Coronary artery (tissue), 2 donors: Measurements from ENCODE around the gene ARSI.

Experiments
- DNase-seq: peaks from one replicate; pipeline ENCODE4 v3.0.0-alpha.2; 2017; ENCODE audit warnings: low spot score
- H3K27ac ChIP-seq, 2 donors: fragments of 200-600 bp; sonication (generic); one replicate each; pipeline ENCODE4 v1.5.1; 2016 to 2019
- H3K4me3 ChIP-seq: fragments of 200-600 bp; sonication (generic); 2 replicates; pipeline ENCODE4 v1.5.1; 2016; ENCODE audit warnings: mild to moderate bottlenecking, moderate library complexity
- TF ChIP-seq, protein P1 (sequence below): fragments of 200-600 bp; sonication (generic); IDR thresholded peaks from one replicate; pipeline ENCODE4 v1.5.1; 2019; ENCODE audit warnings: antibody characterized with exemption

The ARSI gene

DNA sequence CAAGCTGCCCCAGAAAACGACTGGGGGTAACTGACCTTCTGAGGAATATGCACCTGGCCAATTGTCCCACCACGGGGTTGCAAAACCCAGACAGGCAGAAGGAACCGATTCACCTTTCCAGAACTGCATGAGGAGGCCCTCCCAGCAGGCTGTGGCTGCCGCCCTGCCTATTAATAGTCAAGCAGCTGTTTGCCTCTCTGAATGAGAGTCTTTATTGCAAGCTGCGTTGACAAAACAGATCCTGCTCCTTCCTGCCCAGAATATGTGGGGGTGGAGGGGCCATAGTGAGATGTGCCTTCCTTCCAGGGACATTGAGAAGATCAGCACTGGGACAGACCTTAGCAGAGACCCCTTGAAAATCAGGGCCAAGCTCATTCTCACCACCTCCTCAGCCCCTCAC, 36.5 kb upstream of the ARSI start:
- DNase-seq = no peak
- H3K4me3 ChIP-seq = no peak overlapping the region
- H3K27ac ChIP-seq = no peak overlapping the region
- TF ChIP-seq, protein P1, sequence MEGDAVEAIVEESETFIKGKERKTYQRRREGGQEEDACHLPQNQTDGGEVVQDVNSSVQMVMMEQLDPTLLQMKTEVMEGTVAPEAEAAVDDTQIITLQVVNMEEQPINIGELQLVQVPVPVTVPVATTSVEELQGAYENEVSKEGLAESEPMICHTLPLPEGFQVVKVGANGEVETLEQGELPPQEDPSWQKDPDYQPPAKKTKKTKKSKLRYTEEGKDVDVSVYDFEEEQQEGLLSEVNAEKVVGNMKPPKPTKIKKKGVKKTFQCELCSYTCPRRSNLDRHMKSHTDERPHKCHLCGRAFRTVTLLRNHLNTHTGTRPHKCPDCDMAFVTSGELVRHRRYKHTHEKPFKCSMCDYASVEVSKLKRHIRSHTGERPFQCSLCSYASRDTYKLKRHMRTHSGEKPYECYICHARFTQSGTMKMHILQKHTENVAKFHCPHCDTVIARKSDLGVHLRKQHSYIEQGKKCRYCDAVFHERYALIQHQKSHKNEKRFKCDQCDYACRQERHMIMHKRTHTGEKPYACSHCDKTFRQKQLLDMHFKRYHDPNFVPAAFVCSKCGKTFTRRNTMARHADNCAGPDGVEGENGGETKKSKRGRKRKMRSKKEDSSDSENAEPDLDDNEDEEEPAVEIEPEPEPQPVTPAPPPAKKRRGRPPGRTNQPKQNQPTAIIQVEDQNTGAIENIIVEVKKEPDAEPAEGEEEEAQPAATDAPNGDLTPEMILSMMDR = no peak

DNA sequence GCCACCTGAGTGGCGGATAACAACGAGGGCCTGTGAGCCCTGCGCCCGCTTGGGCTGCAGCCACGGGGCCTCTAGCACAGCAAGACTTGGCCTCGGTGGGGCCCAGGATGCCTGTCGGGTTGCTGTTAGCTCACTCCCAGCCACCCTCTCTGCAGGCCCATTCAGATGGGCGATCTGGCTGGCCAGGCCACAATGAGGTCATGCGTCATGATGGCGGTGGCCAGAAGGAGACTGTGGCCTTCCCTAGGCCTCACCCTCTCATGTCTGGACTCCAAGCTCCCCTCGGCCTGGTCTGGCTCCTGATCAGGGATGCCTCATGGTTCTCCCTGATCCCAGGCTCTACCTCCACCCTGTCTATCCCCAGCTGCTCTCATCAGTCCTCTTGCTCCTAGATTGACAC, 35.8 kb upstream of the ARSI start:
- H3K27ac ChIP-seq = no peak overlapping the region
- TF ChIP-seq, protein P1 = no peak
- DNase-seq = no peak
- no peak overlapping the region for H3K4me3 ChIP-seq

DNA sequence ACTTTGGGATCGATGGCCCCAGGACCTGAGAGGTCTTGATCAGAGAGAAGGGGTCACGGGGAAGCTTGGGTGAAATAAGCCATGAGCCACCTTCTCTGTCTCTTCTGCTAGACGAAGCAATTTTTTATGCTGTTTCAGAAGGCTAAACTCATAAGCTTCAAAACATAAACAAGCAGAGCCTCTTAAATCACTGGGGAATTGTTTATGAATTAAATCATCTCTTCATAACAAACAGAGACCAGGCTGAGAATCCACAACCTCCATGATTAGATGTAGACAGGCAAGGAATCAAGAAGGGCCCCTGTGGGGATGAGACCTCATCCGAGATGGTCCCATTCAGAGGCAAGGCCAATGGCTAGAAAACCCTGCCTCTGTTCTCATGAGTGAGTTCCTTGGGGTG, 33.1 kb upstream of the ARSI start:
- DNase-seq = no peak
- TF ChIP-seq, protein P1 = no peak
- H3K27ac ChIP-seq = no peak overlapping the region
- H3K4me3 ChIP-seq = no peak overlapping the region

DNA sequence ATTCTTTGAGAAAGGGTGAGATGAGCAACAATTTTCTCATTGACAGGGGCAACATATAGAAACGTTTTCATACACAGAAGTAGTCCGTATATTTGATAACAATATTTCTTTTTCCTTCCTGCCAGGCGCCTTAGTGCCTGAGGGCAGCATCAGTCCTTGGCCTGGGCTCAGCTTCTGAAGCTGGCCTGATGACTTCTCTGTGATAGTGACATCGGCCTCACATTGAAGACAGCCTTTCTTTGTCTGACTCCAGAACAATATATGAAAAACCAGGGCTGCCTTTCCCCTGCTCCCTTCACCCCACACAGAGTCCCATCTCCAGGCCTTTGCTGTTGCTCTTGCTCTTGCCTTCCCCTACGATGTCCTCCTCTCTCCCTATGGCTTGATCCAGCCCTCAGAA, 30.7 kb upstream of the ARSI start:
- no peak for DNase-seq
- Histone ChIP-seq H3K27ac (no peak overlapping the region), H3K4me3 (no peak overlapping the region)
- TF ChIP-seq, protein P1 = no peak

DNA sequence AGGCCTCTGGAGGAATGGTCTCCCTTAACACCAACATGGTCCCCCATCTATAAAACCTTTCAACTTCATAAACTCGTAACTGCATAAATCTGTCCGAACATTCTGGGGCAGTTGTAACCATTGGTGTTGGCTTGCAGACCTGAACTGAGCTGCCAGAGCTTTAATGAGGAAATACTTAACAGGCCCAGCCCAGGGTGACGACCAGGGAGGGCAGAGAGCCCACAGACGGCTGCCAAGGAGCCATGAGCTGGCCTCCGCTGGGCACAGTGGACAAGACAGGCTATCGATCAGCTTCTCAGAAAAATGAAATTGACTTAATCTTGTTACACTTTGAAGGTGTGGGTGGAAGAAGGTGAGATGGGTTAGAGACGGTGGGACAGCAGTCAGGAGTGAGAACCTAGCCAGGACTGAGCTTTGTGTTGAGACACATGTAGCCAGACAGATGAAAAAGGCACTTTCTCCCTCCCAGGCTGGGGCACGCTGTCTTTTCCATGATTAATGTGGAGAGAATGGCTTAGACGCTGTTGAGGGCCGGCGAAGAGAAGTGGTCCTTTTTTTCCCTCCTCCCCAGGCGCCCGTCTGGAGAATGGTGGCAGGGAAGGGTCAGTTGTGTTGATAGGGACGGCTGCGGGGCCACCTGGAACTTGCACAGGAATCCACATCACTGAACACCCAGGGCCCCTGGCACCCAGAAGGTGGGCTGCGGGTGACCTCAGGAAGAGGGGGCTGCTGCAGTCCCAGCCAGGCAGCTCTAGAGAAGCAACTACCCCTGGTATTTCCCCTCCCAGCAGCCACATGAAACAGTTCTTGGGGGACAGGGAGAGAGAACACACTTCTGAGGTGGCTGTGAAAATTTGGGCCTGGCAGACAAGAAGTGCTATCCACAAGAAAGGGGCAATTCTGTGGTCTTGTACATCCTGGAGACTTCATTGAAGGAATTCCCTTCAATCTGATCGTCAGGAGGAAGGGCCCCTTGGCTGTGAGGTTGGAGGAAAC, 27.5 kb upstream of the ARSI start:
- DNase-seq = no peak
- Histone ChIP-seq H3K4me3 (no peak overlapping the region), H3K27ac (no peak overlapping the region)
- TF ChIP-seq, protein P1 = no peak

DNA sequence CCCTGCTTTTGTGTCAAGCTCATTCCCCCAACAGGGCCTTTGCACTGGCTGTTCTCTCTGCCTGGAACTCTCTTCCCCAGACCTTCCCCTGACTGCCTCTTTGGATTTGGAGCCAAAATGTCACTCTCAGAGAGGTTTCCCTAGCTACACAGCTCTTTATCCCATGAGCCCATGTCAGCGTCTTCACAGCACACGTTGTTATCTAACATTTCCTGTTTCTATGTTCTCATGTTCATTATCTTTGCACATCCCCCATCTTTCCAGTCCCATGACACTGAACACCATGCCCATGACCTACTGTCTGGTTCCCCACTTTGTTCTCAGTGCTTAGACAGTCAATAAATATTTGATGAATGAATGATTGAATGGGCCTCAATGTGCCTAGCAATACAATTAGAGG, 26.3 kb upstream of the ARSI start:
- TF ChIP-seq, protein P1 = no peak
- Histone ChIP-seq H3K4me3 (no peak overlapping the region), H3K27ac (no peak overlapping the region)
- no peak for DNase-seq

DNA sequence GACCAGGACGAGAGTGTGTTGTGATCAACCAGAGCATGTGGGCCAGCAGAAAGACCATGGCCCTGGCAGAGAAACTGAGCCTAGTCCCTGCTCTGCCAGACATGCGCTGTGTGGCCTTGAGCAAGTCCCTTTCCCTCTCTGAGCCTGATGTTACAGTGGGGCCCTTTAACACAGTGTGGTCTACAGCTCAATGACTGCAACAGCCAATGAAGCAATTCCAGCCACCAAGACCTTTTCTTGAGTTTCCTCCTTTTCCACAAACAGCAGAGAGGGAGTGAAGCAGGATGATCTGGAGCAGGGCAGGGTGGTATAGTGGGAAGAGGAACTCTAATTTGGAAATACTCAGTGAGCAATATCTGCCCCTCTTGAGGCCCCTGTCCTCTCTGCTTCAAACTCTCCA, 25.8 kb upstream of the ARSI start:
- Histone ChIP-seq H3K4me3 (no peak overlapping the region), H3K27ac (no peak overlapping the region)
- DNase-seq = no peak
- TF ChIP-seq, protein P1 = no peak
